Measurements from ENCODE around the gene PGLYRP2. TPM values are rescaled to one million over a fixed set of nuclear protein-coding genes. Genes with fewer than 3 reads are reported as not detected.

Gene PGLYRP2
- total and polyA plus RNA-seq, 2 donors (not counting 3 experiments of a cell fraction or from before 2014, with no cell fraction given): 0.03 to 0.18 TPM

DNA sequence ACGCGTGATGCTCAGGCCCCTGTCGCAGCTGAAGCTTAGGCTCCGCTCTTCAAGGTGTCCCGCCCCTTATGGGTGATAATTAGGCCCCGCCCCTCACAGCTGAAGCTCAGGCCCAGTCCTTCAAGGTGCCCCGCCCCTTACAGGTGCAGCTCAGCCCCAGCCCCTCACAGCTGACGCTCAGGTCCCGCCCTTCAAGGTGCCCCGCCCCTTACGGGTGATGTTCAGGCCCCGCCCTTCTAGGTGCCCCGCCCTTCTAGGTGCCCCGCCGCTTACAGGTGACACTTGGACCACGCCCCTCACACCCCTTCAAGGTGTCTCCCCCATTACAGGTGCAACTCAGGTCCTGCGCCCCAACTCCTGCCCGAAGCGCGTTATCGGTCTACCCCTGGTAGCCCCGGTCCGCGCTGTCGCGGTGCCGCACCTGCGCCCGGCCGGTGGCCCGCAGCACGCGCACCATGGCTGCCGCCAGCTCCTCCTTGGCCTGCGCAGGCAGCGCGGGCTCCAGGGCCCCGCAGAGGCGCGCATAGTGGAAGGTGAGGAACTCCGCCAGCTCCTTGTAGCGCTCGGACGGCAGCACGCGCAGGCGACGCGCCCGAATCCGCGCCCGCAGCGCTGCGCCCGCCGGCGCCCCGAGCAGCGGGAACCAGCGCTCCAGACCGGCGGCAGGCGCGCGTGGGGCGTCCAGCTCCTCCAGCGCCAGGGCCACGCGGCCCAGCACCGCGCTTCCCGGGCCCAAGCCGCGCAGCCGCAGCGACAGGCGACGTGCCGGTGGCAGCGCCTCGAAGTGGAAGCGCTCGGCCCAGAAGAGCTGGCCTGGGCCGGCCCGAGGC is 22.2 kb downstream of the PGLYRP2 start:
- Histone ChIP-seq H3K27ac (ENCODE audit: insufficient read depth, low read depth, low read length) (no peak overlapping the region), H3K9ac (replicated peaks; ENCODE audit: extremely low read depth, insufficient read depth, low read length) (no peak overlapping the region), H2AFZ (ENCODE audit: low read depth, low read length) (peak overlapping the region; percentile 8), H3K4me3 (replicated peaks in 1 of 3; ENCODE audit: insufficient read depth in 1 of 3, low read depth in 1 of 3, low read length in 3 of 3) (no peak overlapping the region), H3K4me2 (ENCODE audit: insufficient read depth, low read length) (peak overlapping the region; percentile 16), H4K20me1 (replicated peaks; ENCODE audit: control insufficient read depth, extremely low read depth, insufficient read depth, low read length) (no peaks in the 10 kb centered on the region), H3K27me3 (ENCODE audit: control insufficient read depth in 2 of 2, insufficient read depth in 2 of 2, low read length in 2 of 2) (peaks cover 19% of the 10 kb centered on the region in 2 experiments), H3K9me1 (replicated peaks; ENCODE audit: control insufficient read depth, extremely low read depth, insufficient read depth, low read length) (no peaks in the 10 kb centered on the region), H3K36me3 (ENCODE audit: control insufficient read depth in 2 of 2, extremely low read depth in 1 of 2, insufficient read depth in 2 of 2, low read length in 2 of 2) (no peaks in the 10 kb centered on the region), H3K79me2 (ENCODE audit: control insufficient read depth, insufficient read depth, low read length) (no peaks in the 10 kb centered on the region), H3K9me3 (replicated peaks; ENCODE audit: control insufficient read depth, insufficient read depth, low read length) (no peaks in the 10 kb centered on the region), H3K4me1 (ENCODE audit: control insufficient read depth, extremely low read depth, insufficient read depth, low read length) (peaks cover 9% of the 10 kb centered on the region)
- no peak for TF ChIP-seq MAX (IDR thresholded peaks at IDR 0.05; ENCODE audit: insufficient read depth, insufficient read length)
- no peak for TF ChIP-seq MYC (IDR thresholded peaks at IDR 0.05; ENCODE audit: low read depth, low read length)
- TF ChIP-seq FOS (IDR thresholded peaks at IDR 0.05; ENCODE audit: borderline replicate concordance, insufficient read depth, low read length): no peak
- TF ChIP-seq CTCF (IDR thresholded peaks at IDR 0.05; ENCODE audit: extremely low read depth in 1 of 2, insufficient read depth in 1 of 2, low read depth in 1 of 2, low read length in 2 of 2): no peak
- TF ChIP-seq EZH2 (IDR thresholded peaks at IDR 0.05; ENCODE audit: borderline replicate concordance, low read depth, low read length, severe bottlenecking): no peak
- TF ChIP-seq POLR2AphosphoS5 (IDR thresholded peaks at IDR 0.05; ENCODE audit: insufficient read depth, low read depth, low read length): no peak
- no peak for TF ChIP-seq POLR2A (IDR thresholded peaks at IDR 0.05; ENCODE audit: low read depth, low read length)
- dilution Hi-C loops (cut with MboI; ENCODE audit: extremely low pct_ligation_motif_present, low sequenced_read_pairs) (no loop called here), intact Hi-C loops (cut with micrococcal nuclease) (no loop called here)
- ChIA-PET CTCF (interaction anchor here (1.2 to 7.1 kb wide), 2 partner anchors 38 to 98 kb away, joined by 4 to 60 read pairs; partner anchors contain the start of gene AKAP8L), POLR2A (no interaction called here)
- no peak for FAIRE-seq
- no TSS peak for BruUV-seq (replicated peaks)
- no peak for DNase-seq (ENCODE audit: low read depth, low spot score)
